Neural cell (in vitro differentiated cells): ENCODE measurements around the gene RNF128.

Source experiments
- CTCF ChIP-seq: fragments of 450-650 bp; IDR thresholded peaks from 2 replicates; pipeline ENCODE4 v1.5.1; 2014; ENCODE audit warnings: antibody characterized with exemption, mild to moderate bottlenecking, moderate library complexity; ENCODE audit not compliant: poor library complexity, severe bottlenecking
- EP300 ChIP-seq: fragments of 450-650 bp; conservative IDR thresholded peaks from 2 replicates; pipeline ENCODE4 v1.6.1; 2014; ENCODE audit warnings: antibody characterized with exemption, mild to moderate bottlenecking, moderate library complexity; ENCODE audit not compliant: poor library complexity, severe bottlenecking
- EZH2 ChIP-seq: fragments of 200-600, 300-800 bp; shearing (Covaris generic), sonication (generic); IDR thresholded peaks from 2 replicates; pipeline ENCODE4 v1.6.1; 2014; ENCODE audit warnings: antibody characterized with exemption, low read length, borderline replicate concordance, mild to moderate bottlenecking; ENCODE audit not compliant: insufficient read depth, poor library complexity, severe bottlenecking
- POLR2AphosphoS5 ChIP-seq: IDR thresholded peaks from 2 replicates; pipeline ENCODE4 v1.6.1; 2012
- TAF1 ChIP-seq: IDR thresholded peaks from 2 replicates; pipeline ENCODE4 v1.6.1; 2012; ENCODE audit warnings: low read depth
- TF ChIP-seq, protein P1 (sequence below): IDR thresholded peaks from 2 replicates; pipeline ENCODE4 v1.6.1; 2012; ENCODE audit warnings: borderline replicate concordance

DNA sequence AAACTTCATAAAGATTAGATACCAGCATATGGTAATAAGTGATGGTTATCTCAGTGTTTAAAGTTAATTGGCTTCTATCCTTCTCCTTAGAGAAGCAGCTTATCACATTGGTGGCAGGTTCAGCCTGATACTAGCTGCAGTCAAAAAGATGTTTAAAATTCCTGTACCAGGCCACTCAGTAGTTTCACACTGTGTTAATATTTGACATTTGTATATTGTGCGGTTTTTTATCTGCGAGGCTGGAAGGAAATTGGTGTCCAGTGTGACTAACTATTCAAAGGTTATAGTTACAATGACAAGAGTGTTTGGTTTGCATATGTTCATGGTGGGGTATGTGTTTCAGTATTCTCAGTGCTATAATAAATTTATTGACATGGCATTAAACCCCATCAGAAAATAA lies 48.5 kb downstream of the RNF128 start:
- no peak for TF ChIP-seq CTCF
- TF ChIP-seq EP300: no peak
- no peak for TF ChIP-seq TAF1
- no peak for TF ChIP-seq EZH2
- TF ChIP-seq POLR2AphosphoS5: no peak
- TF ChIP-seq, protein P1, sequence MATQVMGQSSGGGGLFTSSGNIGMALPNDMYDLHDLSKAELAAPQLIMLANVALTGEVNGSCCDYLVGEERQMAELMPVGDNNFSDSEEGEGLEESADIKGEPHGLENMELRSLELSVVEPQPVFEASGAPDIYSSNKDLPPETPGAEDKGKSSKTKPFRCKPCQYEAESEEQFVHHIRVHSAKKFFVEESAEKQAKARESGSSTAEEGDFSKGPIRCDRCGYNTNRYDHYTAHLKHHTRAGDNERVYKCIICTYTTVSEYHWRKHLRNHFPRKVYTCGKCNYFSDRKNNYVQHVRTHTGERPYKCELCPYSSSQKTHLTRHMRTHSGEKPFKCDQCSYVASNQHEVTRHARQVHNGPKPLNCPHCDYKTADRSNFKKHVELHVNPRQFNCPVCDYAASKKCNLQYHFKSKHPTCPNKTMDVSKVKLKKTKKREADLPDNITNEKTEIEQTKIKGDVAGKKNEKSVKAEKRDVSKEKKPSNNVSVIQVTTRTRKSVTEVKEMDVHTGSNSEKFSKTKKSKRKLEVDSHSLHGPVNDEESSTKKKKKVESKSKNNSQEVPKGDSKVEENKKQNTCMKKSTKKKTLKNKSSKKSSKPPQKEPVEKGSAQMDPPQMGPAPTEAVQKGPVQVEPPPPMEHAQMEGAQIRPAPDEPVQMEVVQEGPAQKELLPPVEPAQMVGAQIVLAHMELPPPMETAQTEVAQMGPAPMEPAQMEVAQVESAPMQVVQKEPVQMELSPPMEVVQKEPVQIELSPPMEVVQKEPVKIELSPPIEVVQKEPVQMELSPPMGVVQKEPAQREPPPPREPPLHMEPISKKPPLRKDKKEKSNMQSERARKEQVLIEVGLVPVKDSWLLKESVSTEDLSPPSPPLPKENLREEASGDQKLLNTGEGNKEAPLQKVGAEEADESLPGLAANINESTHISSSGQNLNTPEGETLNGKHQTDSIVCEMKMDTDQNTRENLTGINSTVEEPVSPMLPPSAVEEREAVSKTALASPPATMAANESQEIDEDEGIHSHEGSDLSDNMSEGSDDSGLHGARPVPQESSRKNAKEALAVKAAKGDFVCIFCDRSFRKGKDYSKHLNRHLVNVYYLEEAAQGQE: no peak
